Superior temporal gyrus (tissue), 1 donor: ENCODE data around the gene MXD1.
"Not testable (repeated sequence)": the region's sequence is repeated elsewhere in the genome, so short reads cannot be mapped to it uniquely, and the experiment has no call there.

Source experiments
- DNase-seq: peaks from one replicate; pipeline ENCODE4 v3.0.0-alpha.2; 2016; ENCODE audit errors: extremely low spot score

Gene MXD1

GRCh38 chr2:69914950-69915945 is at the start of gene MXD1:
MXD1 (plus strand) TSS chr2:69915109; CDS start chr2:69915331, 222 bp downstream.
- no peak for DNase-seq

GRCh38 chr2:69888451-69888850 is 26.5 kb upstream of the MXD1 start:
- DNase-seq, result no peak

DNA sequence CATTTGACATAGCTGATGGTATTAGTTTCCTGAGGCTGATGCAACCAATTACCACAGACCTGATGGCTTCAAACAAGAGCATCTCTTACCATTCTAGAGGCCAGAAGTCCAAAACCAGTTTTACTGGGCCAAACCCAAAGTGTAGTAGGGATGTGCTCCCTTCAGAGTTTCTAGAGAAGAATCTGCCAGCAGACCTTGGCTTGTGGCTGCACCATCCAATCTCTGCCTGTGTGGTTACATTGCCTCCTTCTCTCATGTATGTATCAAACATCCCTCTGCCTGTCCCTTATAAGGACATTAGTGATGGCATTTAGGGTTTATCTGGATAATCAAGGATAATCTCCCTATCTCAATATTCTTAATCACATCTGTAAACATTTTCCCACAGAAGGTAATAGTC is 25.6 kb upstream of the MXD1 start:
- no peak for DNase-seq

DNA sequence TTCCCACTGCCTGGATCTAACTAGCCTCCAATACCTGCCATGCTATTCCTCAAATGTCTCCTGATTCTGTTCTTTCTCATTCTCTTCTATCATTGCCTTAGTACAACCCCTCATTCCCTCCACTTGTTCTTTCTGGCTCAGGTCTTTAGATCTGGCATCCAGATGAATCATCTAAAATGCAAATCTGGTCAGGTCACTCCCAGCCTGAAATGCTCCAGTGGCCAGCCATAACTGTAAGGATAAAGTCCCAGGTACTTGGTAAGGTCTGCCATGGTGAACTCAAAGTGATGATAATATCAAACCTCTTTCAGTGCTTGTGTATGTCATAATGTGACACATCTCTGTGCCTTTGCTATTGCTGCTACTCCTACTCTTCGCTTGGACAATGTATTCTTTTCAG is 24.0 kb upstream of the MXD1 start:
- no peak for DNase-seq

DNA sequence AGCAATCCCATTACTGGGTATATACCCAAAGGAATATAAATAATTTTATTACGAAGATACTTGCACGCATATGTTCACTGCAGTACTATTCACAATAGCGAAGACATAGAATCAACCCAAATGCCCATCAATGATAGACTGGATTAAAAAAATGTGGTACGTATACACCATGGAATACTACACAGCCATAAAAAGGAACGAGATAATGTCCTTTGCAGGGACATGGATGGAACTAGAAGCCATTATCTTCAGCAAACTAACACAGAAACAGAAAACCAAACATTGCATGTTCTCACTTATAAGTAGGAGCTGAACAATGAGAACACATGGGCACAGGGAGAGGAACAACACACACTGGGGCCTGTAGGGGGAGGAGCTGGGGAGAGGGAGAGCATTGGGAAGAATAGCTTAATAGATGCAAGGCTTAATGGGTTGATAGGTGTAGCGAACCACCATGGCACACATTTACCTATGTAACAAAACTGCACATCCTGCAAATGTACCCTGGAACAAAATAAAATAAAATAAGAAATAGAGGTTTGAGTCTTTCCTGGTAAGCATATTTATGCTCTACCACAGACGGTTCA is 22.0 kb upstream of the MXD1 start:
- not testable (repeated sequence) for DNase-seq

GRCh38 chr2:69893684-69894551 is 21.0 kb upstream of the MXD1 start, which contains the start of gene SNRNP27:
SNRNP27 (plus strand) TSS chr2:69893956; CDS start chr2:69893985, 29 bp downstream.
- DNase-seq, result peak; percentile 90

GRCh38 chr2:69894737-69895136 is 20.2 kb upstream of the MXD1 start:
- not testable (repeated sequence) for DNase-seq

DNA sequence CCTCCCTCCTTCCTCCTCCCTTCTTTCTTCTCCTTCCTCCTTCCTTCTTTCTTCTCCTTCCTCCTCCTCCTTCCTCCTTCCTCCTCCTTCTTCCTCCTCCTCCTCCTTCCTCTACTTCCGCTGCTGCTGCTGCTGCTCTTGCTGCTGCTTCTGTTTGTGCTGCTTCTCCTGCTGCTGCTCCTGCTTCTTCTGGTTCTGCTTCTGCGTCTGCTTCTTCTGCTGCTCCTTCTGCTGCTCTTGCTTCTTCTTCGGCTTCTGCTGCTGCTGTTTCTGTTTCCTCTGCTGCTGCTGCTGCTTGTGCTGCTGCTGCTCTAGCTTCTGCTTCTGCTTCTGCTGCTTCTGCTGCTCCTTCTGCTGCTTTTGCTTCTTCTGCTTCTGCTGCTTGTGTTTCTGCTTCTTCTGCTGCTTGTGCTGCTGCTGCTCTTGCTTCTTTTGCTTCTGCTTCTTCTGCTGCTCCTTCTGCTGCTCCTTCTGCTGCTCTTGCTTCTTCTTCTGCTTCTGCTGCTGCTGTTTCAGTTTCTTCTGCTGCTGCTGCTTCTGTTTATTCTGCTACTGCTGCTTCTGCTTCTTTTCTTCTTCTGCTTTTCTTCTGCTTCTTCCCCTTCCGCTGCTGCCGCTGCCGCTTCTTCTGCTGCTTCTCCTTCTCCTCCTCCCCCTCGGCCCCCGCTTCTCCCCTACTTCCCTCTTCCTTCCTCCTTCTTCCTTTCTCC is 12.5 kb upstream of the MXD1 start:
- DNase-seq, result no peak

GRCh38 chr2:69907216-69907615 is 7.7 kb upstream of the MXD1 start:
- no peak for DNase-seq

DNA sequence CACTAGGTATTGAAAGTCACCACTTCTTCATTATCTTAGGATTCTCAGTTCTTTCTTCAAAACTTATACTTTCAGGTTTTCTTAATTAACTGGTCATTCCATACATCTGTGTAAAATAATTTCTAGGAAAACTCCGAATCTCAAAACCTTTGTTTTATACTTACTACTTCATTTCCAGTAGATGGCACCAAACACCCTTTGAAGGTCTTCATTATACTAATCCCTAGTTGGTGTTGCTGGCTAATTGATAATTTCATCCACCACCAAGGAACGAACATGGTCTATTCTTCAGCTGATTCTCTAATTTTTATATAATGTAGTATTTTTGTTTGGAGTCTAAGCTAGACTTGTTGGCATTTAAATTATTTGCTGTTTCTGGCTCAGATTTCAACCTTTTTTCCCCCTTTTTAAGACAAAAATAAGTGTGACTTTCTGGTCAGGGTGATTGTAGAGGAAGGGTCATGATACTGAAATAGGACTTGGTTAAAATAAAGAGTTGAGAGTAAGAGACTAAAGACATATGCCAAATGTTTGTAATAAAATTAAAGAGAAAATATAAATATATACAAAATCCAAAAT is 2.8 kb upstream of the MXD1 start:
- DNase-seq, result peak; percentile 91

- DNase-seq, result peak; percentile 100
These were observed 552 bp upstream of the MXD1 start for GRCh38 chr2:69914164-69914949.

- no peak for DNase-seq
These were observed 1.2 kb downstream of the MXD1 start for GRCh38 chr2:69916106-69916505.

DNA sequence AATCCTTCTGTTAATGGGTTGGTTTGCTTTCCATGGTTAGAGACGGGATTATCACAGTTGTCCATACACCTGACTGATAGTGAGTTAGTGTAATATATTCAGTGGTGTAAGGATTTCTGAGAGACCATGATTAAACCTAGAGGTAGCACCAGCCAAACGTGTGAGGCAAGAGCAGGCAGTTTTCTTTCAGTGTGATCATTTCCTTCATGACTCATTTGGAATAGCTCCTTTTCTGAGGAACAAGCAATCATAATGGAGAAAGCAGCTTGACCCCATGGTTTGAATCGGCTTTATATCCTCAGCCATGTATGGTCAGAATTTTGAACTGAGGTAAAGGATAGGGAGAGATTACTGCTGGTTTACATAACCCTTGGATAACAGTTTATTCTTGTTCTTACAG is 2.9 kb downstream of the MXD1 start:
- no peak for DNase-seq

- no peak for DNase-seq
These were observed 3.5 kb downstream of the MXD1 start for GRCh38 chr2:69918401-69918800.

GRCh38 chr2:69923116-69923515 is 8.2 kb downstream of the MXD1 start:
- DNase-seq, result no peak

- no peak for DNase-seq
These were observed 12.1 kb downstream of the MXD1 start for GRCh38 chr2:69926849-69927515.

DNA sequence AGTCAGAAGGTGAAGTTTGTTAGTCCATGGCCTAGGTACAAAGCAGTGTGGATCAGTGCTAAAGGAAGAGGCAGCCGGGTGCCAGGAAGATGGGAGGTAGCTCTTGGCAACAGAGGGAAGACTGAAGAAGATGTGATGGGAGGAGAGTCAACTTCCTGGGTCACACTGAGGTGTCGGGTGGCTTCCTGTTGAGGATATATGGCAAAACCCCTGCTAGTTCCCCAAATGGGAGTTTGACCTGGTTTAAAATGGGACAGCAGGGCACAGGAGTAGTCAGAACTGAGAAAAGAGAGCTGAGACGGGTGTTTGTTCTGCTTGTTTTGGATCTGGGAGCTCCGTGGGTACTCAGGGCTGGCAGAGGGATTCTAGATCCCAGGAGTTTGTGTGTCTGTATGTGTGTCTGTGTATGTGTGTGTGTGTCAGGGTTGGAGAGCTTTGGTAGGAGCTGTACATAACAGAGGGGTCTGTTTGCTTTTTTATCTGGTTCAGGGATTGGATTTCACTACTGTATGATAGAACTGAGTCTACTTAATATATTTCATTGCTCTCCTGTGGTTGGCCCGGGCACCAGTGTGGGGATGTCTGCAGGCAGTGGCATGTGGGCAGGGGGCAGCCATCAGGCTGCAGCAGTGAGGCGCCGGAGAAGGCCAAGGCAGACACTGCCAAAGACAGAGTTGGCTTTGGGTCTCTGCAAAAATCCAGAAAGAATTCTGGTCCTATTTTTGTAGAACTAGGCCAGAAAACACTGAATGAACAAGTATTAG is 17.1 kb downstream of the MXD1 start:
- no peak for DNase-seq

DNA sequence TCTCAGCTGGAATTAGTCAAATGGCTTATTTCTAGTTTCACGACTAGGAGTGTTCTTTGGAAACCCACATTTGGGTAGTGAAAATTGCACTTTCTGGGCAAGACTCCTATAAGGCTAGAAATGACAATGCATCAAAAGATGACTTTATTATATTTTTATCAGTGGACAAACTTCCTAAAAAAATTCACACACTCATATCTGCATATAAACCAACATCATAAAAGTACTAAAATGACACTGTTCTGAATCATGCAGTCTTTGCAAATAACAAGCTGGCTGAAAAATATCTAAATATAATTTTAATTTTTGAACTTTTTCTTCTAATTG is 17.6 kb downstream of the MXD1 start:
- DNase-seq, result no peak

DNA sequence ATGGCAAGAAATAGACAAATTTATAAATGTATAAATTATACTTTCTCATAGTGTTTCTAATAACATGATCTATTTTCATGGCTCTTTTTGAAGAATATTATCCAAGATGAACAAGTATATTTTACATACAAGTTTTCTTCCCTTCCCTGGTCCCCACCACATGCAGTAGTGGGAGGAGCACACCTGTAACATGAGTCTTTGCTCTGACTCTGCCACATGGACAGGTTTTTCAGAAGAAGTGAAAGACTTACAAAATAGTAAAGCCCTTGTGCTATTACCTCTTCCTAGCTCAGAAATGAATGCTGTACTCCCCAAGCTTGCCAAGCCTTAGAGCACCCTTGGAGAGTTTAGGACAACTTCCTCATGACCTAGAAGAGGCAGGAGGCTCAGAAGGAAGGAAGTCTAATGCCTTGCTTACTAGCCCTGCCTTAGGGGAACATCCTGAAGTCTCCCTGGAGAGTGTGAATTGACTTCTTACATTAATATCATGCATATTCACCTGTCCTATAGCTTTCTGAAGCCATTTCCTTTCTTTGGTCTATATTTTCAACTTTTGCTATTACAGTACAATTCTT is 18.4 kb downstream of the MXD1 start:
- DNase-seq, result no peak
